Measurements from ENCODE around the gene USP12. TPM values are rescaled to one million over a fixed set of nuclear protein-coding genes. Genes with fewer than 3 reads are reported as not detected.

USP12 gene
- total RNA-seq, 1 donor from 2014 or later = 30.5 TPM

GRCh38 chr13:27037571-27037970 is 134.0 kb downstream of the USP12 start:
- no peaks in the 10 kb centered on the region for H3K27me3 Mint-ChIP-seq (ENCODE audit: low read depth, unreplicated experiment)
- Histone ChIP-seq H3K36me3 (ENCODE audit: insufficient read depth, low read length) (no peaks in the 10 kb centered on the region), H3K27ac (ENCODE audit: low read depth, low read length) (no peak overlapping the region), H3K79me2 (ENCODE audit: insufficient read depth, low read length) (no peaks in the 10 kb centered on the region), H2AFZ (ENCODE audit: low read depth, low read length) (no peak overlapping the region), H3K9ac (ENCODE audit: low read length) (no peak overlapping the region), H3K4me3 (ENCODE audit: insufficient read depth, low read depth, low read length) (no peak overlapping the region), H3K4me1 (ENCODE audit: insufficient read depth, low read length) (peaks cover 37% of the 10 kb centered on the region), H3K9me3 (ENCODE audit: insufficient read depth, low read depth, low read length) (no peaks in the 10 kb centered on the region), H4K20me1 (ENCODE audit: insufficient read depth, low read length) (no peaks in the 10 kb centered on the region), H3K4me2 (ENCODE audit: low read length) (no peak overlapping the region), H3K27me3 (ENCODE audit: insufficient read depth, low read length) (no peaks in the 10 kb centered on the region)
- no peaks in the 10 kb centered on the region for H3K9me3 Mint-ChIP-seq (ENCODE audit: unreplicated experiment)
- FAIRE-seq (no peak), DNase-seq (ENCODE audit: low read depth) (no peak)
- H3K36me3 Mint-ChIP-seq (ENCODE audit: low read depth, unreplicated experiment) = peaks cover 2% of the 10 kb centered on the region
- TF ChIP-seq EZH2 (IDR thresholded peaks at IDR 0.05; ENCODE audit: insufficient read depth, low read length) (no peak), CTCF (IDR thresholded peaks at IDR 0.05; ENCODE audit: insufficient read depth, low read depth, low read length) (no peak)
- peak overlapping the region; percentile 75 for H3K27ac Mint-ChIP-seq (ENCODE audit: unreplicated experiment)
- peaks cover 39% of the 10 kb centered on the region for H3K4me1 Mint-ChIP-seq (ENCODE audit: low read depth, unreplicated experiment)
- no peak overlapping the region for H3K4me3 Mint-ChIP-seq (ENCODE audit: unreplicated experiment)

GRCh38 chr13:27037171-27037570 is 134.4 kb downstream of the USP12 start:
- Histone ChIP-seq H3K4me3 (ENCODE audit: insufficient read depth, low read depth, low read length) (no peak overlapping the region), H3K27me3 (ENCODE audit: insufficient read depth, low read length) (no peaks in the 10 kb centered on the region), H2AFZ (ENCODE audit: low read depth, low read length) (no peak overlapping the region), H3K4me2 (ENCODE audit: low read length) (peak overlapping the region; percentile 74), H3K9ac (ENCODE audit: low read length) (no peak overlapping the region), H4K20me1 (ENCODE audit: insufficient read depth, low read length) (no peaks in the 10 kb centered on the region), H3K36me3 (ENCODE audit: insufficient read depth, low read length) (no peaks in the 10 kb centered on the region), H3K27ac (ENCODE audit: low read depth, low read length) (no peak overlapping the region), H3K4me1 (ENCODE audit: insufficient read depth, low read length) (peaks cover 35% of the 10 kb centered on the region), H3K79me2 (ENCODE audit: insufficient read depth, low read length) (no peaks in the 10 kb centered on the region), H3K9me3 (ENCODE audit: insufficient read depth, low read depth, low read length) (no peaks in the 10 kb centered on the region)
- H3K27me3 Mint-ChIP-seq (ENCODE audit: low read depth, unreplicated experiment) = no peaks in the 10 kb centered on the region
- H3K9me3 Mint-ChIP-seq (ENCODE audit: unreplicated experiment) = no peaks in the 10 kb centered on the region
- no peak overlapping the region for H3K4me3 Mint-ChIP-seq (ENCODE audit: unreplicated experiment)
- peak overlapping the region; percentile 70 for H3K27ac Mint-ChIP-seq (ENCODE audit: unreplicated experiment)
- TF ChIP-seq CTCF (IDR thresholded peaks at IDR 0.05; ENCODE audit: insufficient read depth, low read depth, low read length) (no peak), EZH2 (IDR thresholded peaks at IDR 0.05; ENCODE audit: insufficient read depth, low read length) (no peak)
- H3K4me1 Mint-ChIP-seq (ENCODE audit: low read depth, unreplicated experiment) = peaks cover 39% of the 10 kb centered on the region
- no peak for FAIRE-seq
- DNase-seq (ENCODE audit: low read depth) = no peak
- peaks cover 2% of the 10 kb centered on the region for H3K36me3 Mint-ChIP-seq (ENCODE audit: low read depth, unreplicated experiment)

GRCh38 chr13:27036236-27036981 is 135.2 kb downstream of the USP12 start:
- H3K4me1 ChIP-seq (ENCODE audit: insufficient read depth, low read length) = peaks cover 35% of the 10 kb centered on the region
- H2AFZ ChIP-seq (ENCODE audit: low read depth, low read length) = peak overlapping the region; percentile 36
- H3K79me2 ChIP-seq (ENCODE audit: insufficient read depth, low read length) = no peaks in the 10 kb centered on the region
- H3K9ac ChIP-seq (ENCODE audit: low read length) = peak overlapping the region; percentile 29
- DNase-seq (ENCODE audit: low read depth) = no peak
- Mint-ChIP-seq H3K9me3 (ENCODE audit: unreplicated experiment) (no peaks in the 10 kb centered on the region), H3K4me3 (ENCODE audit: unreplicated experiment) (no peak overlapping the region), H3K4me1 (ENCODE audit: low read depth, unreplicated experiment) (peaks cover 39% of the 10 kb centered on the region), H3K27me3 (ENCODE audit: low read depth, unreplicated experiment) (no peaks in the 10 kb centered on the region), H3K36me3 (ENCODE audit: low read depth, unreplicated experiment) (peaks cover 2% of the 10 kb centered on the region), H3K27ac (ENCODE audit: unreplicated experiment) (peak overlapping the region; percentile 70)
- peak overlapping the region; percentile 33 for H3K27ac ChIP-seq (ENCODE audit: low read depth, low read length)
- no peaks in the 10 kb centered on the region for H3K27me3 ChIP-seq (ENCODE audit: insufficient read depth, low read length)
- H4K20me1 ChIP-seq (ENCODE audit: insufficient read depth, low read length) = no peaks in the 10 kb centered on the region
- peak overlapping the region; percentile 74 for H3K4me2 ChIP-seq (ENCODE audit: low read length)
- no peaks in the 10 kb centered on the region for H3K9me3 ChIP-seq (ENCODE audit: insufficient read depth, low read depth, low read length)
- H3K4me3 ChIP-seq (ENCODE audit: insufficient read depth, low read depth, low read length) = peak overlapping the region; percentile 35
- TF ChIP-seq CTCF (IDR thresholded peaks at IDR 0.05; ENCODE audit: insufficient read depth, low read depth, low read length) (no peak), EZH2 (IDR thresholded peaks at IDR 0.05; ENCODE audit: insufficient read depth, low read length) (no peak)
- no peaks in the 10 kb centered on the region for H3K36me3 ChIP-seq (ENCODE audit: insufficient read depth, low read length)
- no peak for FAIRE-seq

Measured in astrocyte (in vitro differentiated cells and primary cell).